NCI-H2107 treated with DMSO at 0.1 percent for 48 hours (cell line): ENCODE results near the gene PTPRT.
"Not testable (repeated sequence)": the region's sequence is repeated elsewhere in the genome, so short reads cannot be mapped to it uniquely, and the experiment has no call there.

Source experiments
- DNase-seq: peaks from one replicate; lab custom pipeline; 2025; ENCODE audit not compliant: unreplicated experiment; lab: John Stamatoyannopoulos, UW

The PTPRT gene

GRCh38 chr20:42920776-42921175 lies 268.9 kb downstream of the PTPRT start:
- no peak for DNase-seq

GRCh38 chr20:42919316-42919715 lies 270.4 kb downstream of the PTPRT start:
- no peak for DNase-seq

GRCh38 chr20:42915081-42915480 lies 274.6 kb downstream of the PTPRT start:
- no peak for DNase-seq

GRCh38 chr20:42914302-42914701 lies 275.4 kb downstream of the PTPRT start:
- no peak for DNase-seq

- not testable (repeated sequence) for DNase-seq
Observed at GRCh38 chr20:42910808-42911207, 278.9 kb downstream of the PTPRT start.

GRCh38 chr20:42907730-42908129 lies 282.0 kb downstream of the PTPRT start:
- DNase-seq, result no peak

- no peak for DNase-seq
Observed at GRCh38 chr20:42906120-42906519, 283.6 kb downstream of the PTPRT start.

GRCh38 chr20:42902509-42902908 lies 287.2 kb downstream of the PTPRT start:
- DNase-seq, result no peak

- no peak for DNase-seq
Observed at GRCh38 chr20:42901689-42902440, 287.8 kb downstream of the PTPRT start.

GRCh38 chr20:42900764-42901163 lies 288.9 kb downstream of the PTPRT start:
- not testable (repeated sequence) for DNase-seq

- DNase-seq, result no peak
Observed at GRCh38 chr20:42895020-42895419, 294.7 kb downstream of the PTPRT start.

- no peak for DNase-seq
Observed at GRCh38 chr20:42894483-42894882, 295.2 kb downstream of the PTPRT start.

- DNase-seq, result no peak
Observed at GRCh38 chr20:42889517-42889916, 300.2 kb downstream of the PTPRT start.

- DNase-seq, result no peak
Observed at GRCh38 chr20:42887281-42887680, 302.4 kb downstream of the PTPRT start.

GRCh38 chr20:42886801-42887200 lies 302.9 kb downstream of the PTPRT start:
- DNase-seq, result no peak

- no peak for DNase-seq
Observed at GRCh38 chr20:42886046-42886445, 303.7 kb downstream of the PTPRT start.

GRCh38 chr20:42875581-42875980 lies 314.1 kb downstream of the PTPRT start:
- DNase-seq, result no peak

GRCh38 chr20:42873259-42873658 lies 316.4 kb downstream of the PTPRT start:
- no peak for DNase-seq

- DNase-seq, result no peak
Observed at GRCh38 chr20:42864116-42864515, 325.6 kb downstream of the PTPRT start.

GRCh38 chr20:42862446-42862845 lies 327.3 kb downstream of the PTPRT start:
- DNase-seq, result no peak

GRCh38 chr20:42857446-42857845 lies 332.3 kb downstream of the PTPRT start:
- DNase-seq, result no peak

GRCh38 chr20:42855896-42856295 lies 333.8 kb downstream of the PTPRT start:
- no peak for DNase-seq

- DNase-seq, result no peak
Observed at GRCh38 chr20:42852691-42853090, 337.0 kb downstream of the PTPRT start.
